NCI-H1417 (cell line): ENCODE measurements around the gene ZBTB47.

Experiments
- DNase-seq, 3 experiments: peaks; one replicate each; lab custom pipeline; 2025; lab: John Stamatoyannopoulos, UW

ZBTB47 gene

GRCh38 chr3:42652611-42653302 lies 740 bp upstream of the ZBTB47 start:
- no peak for DNase-seq

- DNase-seq: no peak
Measured at GRCh38 chr3:42653303-42653559, 266 bp upstream of the ZBTB47 start.

GRCh38 chr3:42654331-42655201 lies 1.1 kb downstream of the ZBTB47 start:
- peak; percentile 23 to 59 (median 47) for DNase-seq

GRCh38 chr3:42655331-42655888 lies 1.9 kb downstream of the ZBTB47 start:
- DNase-seq: peak in 1 of 3 experiments; percentile 2

- no peak for DNase-seq
Measured at GRCh38 chr3:42655980-42656679, 2.6 kb downstream of the ZBTB47 start.

GRCh38 chr3:42656680-42657610 lies 3.4 kb downstream of the ZBTB47 start:
- no peak for DNase-seq

GRCh38 chr3:42657675-42658074 lies 4.2 kb downstream of the ZBTB47 start:
- DNase-seq: no peak

GRCh38 chr3:42658091-42658770 lies 4.7 kb downstream of the ZBTB47 start:
- DNase-seq: peak in 1 of 3 experiments; percentile 2

GRCh38 chr3:42658771-42659390 lies 5.4 kb downstream of the ZBTB47 start:
- DNase-seq: no peak

GRCh38 chr3:42659451-42660130 lies 6.1 kb downstream of the ZBTB47 start:
- DNase-seq: no peak

GRCh38 chr3:42660131-42660715 lies 6.7 kb downstream of the ZBTB47 start:
- DNase-seq: peak in 1 of 3 experiments; percentile 18

GRCh38 chr3:42660898-42661297 lies 7.4 kb downstream of the ZBTB47 start:
- no peak for DNase-seq

GRCh38 chr3:42661593-42662022 lies 8.1 kb downstream of the ZBTB47 start:
- DNase-seq: no peak

GRCh38 chr3:42662037-42662812 lies 8.7 kb downstream of the ZBTB47 start:
- no peak for DNase-seq

GRCh38 chr3:42662813-42663535 lies 9.5 kb downstream of the ZBTB47 start:
- DNase-seq: no peak

GRCh38 chr3:42663581-42664437 lies 10.3 kb downstream of the ZBTB47 start:
- DNase-seq: peak in 1 of 3 experiments; percentile 2

- no peak for DNase-seq
Measured at GRCh38 chr3:42664438-42664803, 10.9 kb downstream of the ZBTB47 start.
